ENCODE measurements around the gene BICDL2. TPM values are rescaled to one million over a fixed set of nuclear protein-coding genes. Genes with fewer than 3 reads are reported as not detected.
A peak's percentile ranks its signal among the peaks of the same experiment; 100 is the strongest.

The BICDL2 gene
- total RNA-seq, 4 donors from 2014 or later, result 0.19 to 0.42 TPM; not detected in 2

DNA sequence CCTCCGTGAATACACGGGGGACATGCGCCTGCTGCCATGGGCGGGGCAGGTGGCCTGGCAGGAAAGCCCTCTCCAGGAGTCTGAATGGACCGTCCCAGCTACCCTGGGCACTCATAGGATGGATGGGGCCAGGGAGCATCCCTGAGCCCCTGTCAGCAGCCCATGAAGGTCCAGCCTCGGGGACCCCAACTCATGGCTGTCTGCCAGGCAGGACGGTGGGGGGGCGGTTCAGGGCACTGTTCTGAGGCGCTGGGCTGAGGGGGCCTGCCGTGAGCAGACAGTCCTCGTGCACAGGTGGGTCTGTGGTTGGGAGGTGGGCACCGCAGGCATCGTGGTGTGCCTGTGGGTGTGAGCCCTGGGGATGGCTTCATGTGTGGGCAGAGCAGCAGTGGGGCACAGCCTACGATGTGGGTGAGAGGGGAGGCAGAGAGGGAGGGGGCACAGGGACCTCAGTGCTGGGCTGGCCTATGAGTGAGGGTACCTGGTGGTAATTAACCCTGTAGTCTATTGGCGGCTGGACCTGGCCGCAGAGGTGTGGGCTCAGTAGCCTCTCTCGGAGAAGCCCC lies 50.0 kb downstream of the BICDL2 start:
- intact Hi-C loops (cut with DNase I), result no loop called here
- H3K27me3 ChIP-seq, result peaks cover 0 to 42% (median 0%) of the 10 kb centered on the region in 4 donors
- peaks cover 11 to 25% (median 16%) of the 10 kb centered on the region in 4 donors for H3K4me1 ChIP-seq
- no peaks in the 10 kb centered on the region for H3K36me3 ChIP-seq
- no peak overlapping the region for H3K4me3 ChIP-seq
- TF ChIP-seq EP300 (IDR thresholded peaks at IDR 0.05), result no peak
- no peaks in the 10 kb centered on the region for H3K9me3 ChIP-seq
- 100% methylated on average over 2 of the region's 17 CpGs for WGBS
- H3K27ac ChIP-seq (replicated peaks in 1 of 4), result no peak overlapping the region
- DNase-seq (ENCODE audit: extremely low spot score), result no peak

DNA sequence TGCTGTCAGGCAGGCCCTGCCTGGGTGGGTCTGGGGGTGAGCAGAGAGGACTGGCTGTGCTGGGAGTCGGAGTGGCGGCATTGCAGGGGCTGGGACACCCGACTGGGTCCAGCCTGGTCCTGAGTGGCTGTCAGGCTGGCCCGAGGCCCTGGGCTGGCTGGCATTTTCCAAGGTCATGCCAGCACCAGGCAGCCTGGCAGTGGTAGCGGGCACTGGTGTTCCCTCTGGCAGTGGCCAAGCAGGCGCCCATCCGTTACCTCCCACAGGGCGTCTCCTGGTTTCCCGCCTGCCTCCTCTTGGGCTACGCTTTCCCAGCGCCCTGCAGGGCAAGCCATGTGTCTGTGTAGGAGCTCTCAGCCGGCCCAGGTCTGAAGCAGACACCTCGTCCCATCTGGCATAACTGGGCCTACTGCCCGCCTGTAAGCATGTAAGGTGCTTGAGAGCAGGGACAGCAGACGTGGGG lies 50.8 kb downstream of the BICDL2 start:
- Histone ChIP-seq H3K4me3 (no peak overlapping the region), H3K4me1 (peaks cover 15 to 33% (median 21%) of the 10 kb centered on the region in 4 donors), H3K9me3 (no peaks in the 10 kb centered on the region), H3K27me3 (peaks cover 0 to 42% (median 0%) of the 10 kb centered on the region in 4 donors), H3K27ac (replicated peaks in 1 of 4) (no peak overlapping the region), H3K36me3 (no peaks in the 10 kb centered on the region)
- TF ChIP-seq, protein P1, sequence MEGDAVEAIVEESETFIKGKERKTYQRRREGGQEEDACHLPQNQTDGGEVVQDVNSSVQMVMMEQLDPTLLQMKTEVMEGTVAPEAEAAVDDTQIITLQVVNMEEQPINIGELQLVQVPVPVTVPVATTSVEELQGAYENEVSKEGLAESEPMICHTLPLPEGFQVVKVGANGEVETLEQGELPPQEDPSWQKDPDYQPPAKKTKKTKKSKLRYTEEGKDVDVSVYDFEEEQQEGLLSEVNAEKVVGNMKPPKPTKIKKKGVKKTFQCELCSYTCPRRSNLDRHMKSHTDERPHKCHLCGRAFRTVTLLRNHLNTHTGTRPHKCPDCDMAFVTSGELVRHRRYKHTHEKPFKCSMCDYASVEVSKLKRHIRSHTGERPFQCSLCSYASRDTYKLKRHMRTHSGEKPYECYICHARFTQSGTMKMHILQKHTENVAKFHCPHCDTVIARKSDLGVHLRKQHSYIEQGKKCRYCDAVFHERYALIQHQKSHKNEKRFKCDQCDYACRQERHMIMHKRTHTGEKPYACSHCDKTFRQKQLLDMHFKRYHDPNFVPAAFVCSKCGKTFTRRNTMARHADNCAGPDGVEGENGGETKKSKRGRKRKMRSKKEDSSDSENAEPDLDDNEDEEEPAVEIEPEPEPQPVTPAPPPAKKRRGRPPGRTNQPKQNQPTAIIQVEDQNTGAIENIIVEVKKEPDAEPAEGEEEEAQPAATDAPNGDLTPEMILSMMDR (IDR thresholded peaks at IDR 0.05), result no peak
- TF ChIP-seq POLR2AphosphoS5 (IDR thresholded peaks at IDR 0.05), result no peak
- 81% methylated on average over 11 of the region's 15 CpGs for WGBS
- intact Hi-C loops (cut with DNase I), result no loop called here
- DNase-seq (ENCODE audit: extremely low spot score), result no peak

DNA sequence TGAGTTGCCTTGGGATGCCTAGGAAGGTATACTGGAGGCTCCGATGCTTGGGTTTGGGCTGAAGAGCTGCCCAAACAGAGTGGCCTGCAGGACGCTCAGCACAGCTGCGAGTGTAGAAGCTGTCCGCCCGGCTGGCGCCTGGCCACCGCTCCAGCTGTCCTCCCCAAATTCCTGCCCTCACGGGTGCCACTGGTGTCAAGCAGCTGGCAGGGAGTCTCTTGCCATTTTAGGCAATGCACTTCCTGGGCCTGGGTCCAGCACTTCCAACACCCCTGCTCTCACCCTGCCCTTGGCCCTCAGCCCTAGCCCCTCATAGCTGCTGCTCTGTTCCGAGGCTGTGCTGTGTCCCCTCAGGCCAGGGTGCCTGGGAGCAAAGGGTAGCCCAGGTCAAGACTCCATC lies 51.3 kb downstream of the BICDL2 start:
- intact Hi-C loops (cut with DNase I), result no loop called here
- Histone ChIP-seq H3K27me3 (peaks cover 0 to 38% (median 0%) of the 10 kb centered on the region in 4 donors), H3K36me3 (no peaks in the 10 kb centered on the region), H3K4me3 (no peak overlapping the region), H3K27ac (replicated peaks in 1 of 4) (no peak overlapping the region), H3K4me1 (peaks cover 19 to 37% (median 24%) of the 10 kb centered on the region in 4 donors), H3K9me3 (no peaks in the 10 kb centered on the region)
- no peak for DNase-seq (ENCODE audit: extremely low spot score)
- TF ChIP-seq EP300 (IDR thresholded peaks at IDR 0.05) (no peak), POLR2AphosphoS5 (IDR thresholded peaks at IDR 0.05) (no peak), POLR2A (IDR thresholded peaks at IDR 0.05; ENCODE audit: low read depth) (no peak)
- TF ChIP-seq, protein P1 (IDR thresholded peaks at IDR 0.05), result no peak
- WGBS, result 80% methylated on average over 1 of the region's 9 CpGs

DNA sequence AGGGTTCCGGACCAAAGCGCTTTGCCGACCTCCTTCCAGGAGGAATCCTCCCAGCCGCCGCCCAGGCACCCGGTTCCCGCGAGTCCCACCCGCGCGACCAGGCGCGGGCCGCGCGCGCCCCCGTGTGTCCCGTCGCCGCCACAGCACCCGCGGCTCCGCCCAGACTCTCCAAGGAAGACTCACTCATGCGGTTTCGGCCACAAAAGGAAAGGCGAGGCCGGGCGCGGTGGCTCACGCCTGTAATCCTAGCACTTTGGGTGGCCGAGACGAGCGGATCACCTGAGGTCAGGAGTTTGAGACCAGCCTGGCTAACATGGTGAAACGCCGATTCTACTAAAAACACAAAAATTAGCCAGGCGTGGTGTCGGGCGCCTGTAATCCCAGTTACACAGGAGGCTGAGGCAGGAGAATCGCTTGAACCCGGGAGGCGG lies 53.0 kb downstream of the BICDL2 start:
- Histone ChIP-seq H3K4me1 (peaks cover 28 to 47% (median 32%) of the 10 kb centered on the region in 4 donors), H3K27me3 (peaks cover 0 to 35% (median 4%) of the 10 kb centered on the region in 4 donors), H3K27ac (replicated peaks in 1 of 4) (no peak overlapping the region), H3K9me3 (no peaks in the 10 kb centered on the region), H3K36me3 (no peaks in the 10 kb centered on the region), H3K4me3 (peak overlapping the region; percentile 24 to 44 (median 32))
- intact Hi-C loops (cut with DNase I), result no loop called here
- peak; percentile 95 for DNase-seq (ENCODE audit: extremely low spot score)
- no peak for TF ChIP-seq EP300 (IDR thresholded peaks at IDR 0.05)
- peak in 1 of 2 donors; percentile 40 for TF ChIP-seq POLR2AphosphoS5 (IDR thresholded peaks at IDR 0.05)
- TF ChIP-seq POLR2A (IDR thresholded peaks at IDR 0.05; ENCODE audit: low read depth), result no peak
- TF ChIP-seq, protein P1 (IDR thresholded peaks at IDR 0.05), result peak in 2 of 3 experiments; percentile 95 to 96
- WGBS, result 40% methylated on average over 14 of the region's 42 CpGs

DNA sequence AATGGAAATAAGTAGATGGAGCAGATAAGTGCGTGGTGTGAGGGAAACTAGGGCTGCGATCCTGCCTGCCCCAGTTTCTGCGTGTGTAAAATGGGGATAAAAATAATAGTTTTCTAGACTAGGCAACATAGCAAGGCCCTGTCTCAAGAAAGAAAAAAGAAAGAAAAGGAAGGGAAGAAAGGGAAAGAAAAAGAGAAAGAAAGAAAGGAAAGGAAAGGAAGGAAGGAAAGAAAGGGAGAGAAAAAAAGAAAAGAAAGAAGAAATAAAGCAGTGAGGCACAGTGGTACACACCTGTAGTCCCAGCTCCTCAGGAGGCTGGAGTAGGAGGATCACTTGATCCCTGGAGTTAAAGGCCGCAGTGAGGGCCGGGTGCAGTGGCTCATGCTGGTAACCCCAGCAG lies 54.3 kb downstream of the BICDL2 start:
- TF ChIP-seq EP300 (IDR thresholded peaks at IDR 0.05), result no peak
- TF ChIP-seq, protein P1 (IDR thresholded peaks at IDR 0.05), result no peak
- TF ChIP-seq POLR2A (IDR thresholded peaks at IDR 0.05; ENCODE audit: low read depth), result no peak
- no peak for TF ChIP-seq POLR2AphosphoS5 (IDR thresholded peaks at IDR 0.05)
- no peaks in the 10 kb centered on the region for H3K9me3 ChIP-seq
- DNase-seq (ENCODE audit: extremely low spot score), result no peak
- no peak overlapping the region for H3K4me3 ChIP-seq
- intact Hi-C loops (cut with DNase I), result no loop called here
- peaks cover 28 to 47% (median 32%) of the 10 kb centered on the region in 4 donors for H3K4me1 ChIP-seq
- no peak overlapping the region for H3K27ac ChIP-seq (replicated peaks in 1 of 4)
- no peaks in the 10 kb centered on the region for H3K36me3 ChIP-seq
- 87% methylated on average over 5 of the region's 5 CpGs for WGBS
- peaks cover 0 to 34% (median 4%) of the 10 kb centered on the region in 4 donors for H3K27me3 ChIP-seq

All from esophagus muscularis mucosa (tissue), 4 donors.